Natural killer cell (primary cell): ENCODE data around the gene MYO9A. TPM values are rescaled to one million over a fixed set of nuclear protein-coding genes. Genes with fewer than 3 reads are reported as not detected.
"Not testable (repeated sequence)": the region's sequence is repeated elsewhere in the genome, so short reads cannot be mapped to it uniquely, and the experiment has no call there.

Experiments
- ATAC-seq, 3 donors: fragments of 150-1000 bp in 2 of 3; fragments of 200-7000 bp in 1 of 3; cut with Tn5 transposase; 1 replicate in 1 of 3; 2 replicates in 2 of 3; pipeline ENCODE4 v1.10.0; 2021; ENCODE audit warnings: mild to moderate bottlenecking in 2 of 3, moderate library complexity in 2 of 3
- DNase-seq, 2 donors: peaks; one replicate each; pipeline versions ENCODE4 v3.0.0 to v3.0.0-alpha.2; 2013 to 2021; ENCODE audit warnings: mixed read lengths in 1 of 2
- H3K27ac ChIP-seq: one replicate; pipeline ENCODE4 v1.5.1; 2013; ENCODE audit warnings: mild to moderate bottlenecking, low read length
- H3K27me3 ChIP-seq: one replicate; pipeline ENCODE4 v1.6.1; 2013; ENCODE audit warnings: low read length; ENCODE audit not compliant: control insufficient read depth, insufficient read depth
- H3K36me3 ChIP-seq: one replicate; pipeline ENCODE4 v1.6.1; 2013; ENCODE audit warnings: low read length; ENCODE audit not compliant: control insufficient read depth, insufficient read depth
- H3K4me1 ChIP-seq: one replicate; pipeline ENCODE4 v1.6.1; 2013; ENCODE audit warnings: low read length; ENCODE audit not compliant: control insufficient read depth, insufficient read depth
- H3K4me3 ChIP-seq: one replicate; pipeline ENCODE4 v1.5.1; 2013; ENCODE audit warnings: low read length
- H3K9me3 ChIP-seq: one replicate; pipeline ENCODE4 v1.6.1; 2013; ENCODE audit warnings: low read length; ENCODE audit not compliant: control insufficient read depth, insufficient read depth
- H3K27ac Mint-ChIP-seq, 2 donors: one replicate each; pipeline ENCODE4 v1.8.0; 2022; ENCODE audit warnings: mild to moderate bottlenecking in 2 of 2, mixed read lengths in 2 of 2, moderate library complexity in 1 of 2
- H3K27me3 Mint-ChIP-seq, 2 donors: one replicate each; pipeline ENCODE4 v1.8.0; 2022; ENCODE audit warnings: low read depth in 2 of 2, mixed read lengths in 2 of 2
- H3K36me3 Mint-ChIP-seq: one replicate; pipeline ENCODE4 v1.8.0; 2022; ENCODE audit warnings: mixed read lengths
- H3K4me1 Mint-ChIP-seq, 2 donors: one replicate each; pipeline ENCODE4 v1.8.0; 2022; ENCODE audit warnings: mixed read lengths in 2 of 2
- H3K4me3 Mint-ChIP-seq: one replicate; pipeline ENCODE4 v1.8.0; 2022; ENCODE audit warnings: mild to moderate bottlenecking, moderate library complexity, mixed read lengths
- H3K9me3 Mint-ChIP-seq, 2 donors: one replicate each; pipeline ENCODE4 v1.8.0; 2022; ENCODE audit warnings: mixed read lengths in 2 of 2
- CTCF ChIP-seq: fragments of 200-600 bp; IDR thresholded peaks from one replicate; pipeline ENCODE4 v1.8.0; 2022; ENCODE audit warnings: antibody characterized with exemption
- WGBS: methylation state at CpG from one replicate; pipeline ENCODE4 v1.1.7; 2013; ENCODE audit warnings: missing lambda C conversion rate; ENCODE audit not compliant: insufficient coverage; 5-methylcytosine and 5-hydroxymethylcytosine counted together
- intact Hi-C: fragments of 100-400 bp; cut with micrococcal nuclease; formaldehyde crosslinking; loops from one replicate; pipeline ENCODE4 v1.14.2; 2022
- total RNA-seq, 4 donors: library from RNA; stranded (reverse); fragments of 120-200 nt in 1 of 4; gene quantifications; one replicate each; pipeline versions ENCODE4 v1.2.3 to v1.2.4, GENCODE V29; 2013 to 2022

MYO9A gene
- total RNA-seq, 3 donors from 2014 or later (not counting 1 experiment from before 2014, with no cell fraction given), result 36.3 to 40.4 (median 37.3) TPM

- intact Hi-C loops, ATAC-seq, H3K4me1 ChIP-seq, H3K27me3 Mint-ChIP-seq, H3K36me3 ChIP-seq, H3K27me3 ChIP-seq, H3K27ac ChIP-seq, H3K9me3 Mint-ChIP-seq, DNase-seq, H3K27ac Mint-ChIP-seq, H3K36me3 Mint-ChIP-seq, H3K4me3 ChIP-seq, H3K4me3 Mint-ChIP-seq, H3K9me3 ChIP-seq: not testable (repeated sequence)
- H3K4me1 Mint-ChIP-seq, result peaks cover 15 to 24% of the 10 kb centered on the region in 2 donors
- 95% methylated on average over 5 of the region's 7 CpGs for WGBS
Observed at GRCh38 chr15:72053297-72053696, 64.7 kb downstream of the MYO9A start.

GRCh38 chr15:72050700-72051099, 67.2 kb downstream of the MYO9A start:
- no peak overlapping the region for H3K27ac Mint-ChIP-seq
- Histone ChIP-seq H3K4me1 (no peaks in the 10 kb centered on the region), H3K27ac (no peak overlapping the region), H3K4me3 (no peak overlapping the region), H3K36me3 (peaks cover 4% of the 10 kb centered on the region), H3K9me3 (no peaks in the 10 kb centered on the region), H3K27me3 (no peaks in the 10 kb centered on the region)
- H3K27me3 Mint-ChIP-seq, result no peaks in the 10 kb centered on the region
- TF ChIP-seq CTCF, result no peak
- no peak for DNase-seq
- peaks cover 8% of the 10 kb centered on the region for H3K36me3 Mint-ChIP-seq
- 96% methylated on average over 1 of the region's 1 CpG for WGBS
- intact Hi-C loops, result no loop called here
- H3K9me3 Mint-ChIP-seq, result no peaks in the 10 kb centered on the region
- no peak for ATAC-seq
- no peak overlapping the region for H3K4me3 Mint-ChIP-seq
- H3K4me1 Mint-ChIP-seq, result peaks cover 4 to 12% of the 10 kb centered on the region in 2 donors

- Mint-ChIP-seq H3K36me3 (peaks cover 8% of the 10 kb centered on the region), H3K27ac (no peak overlapping the region), H3K4me3 (no peak overlapping the region), H3K4me1 (peaks cover 0 to 4% of the 10 kb centered on the region in 2 donors), H3K9me3 (no peaks in the 10 kb centered on the region), H3K27me3 (no peaks in the 10 kb centered on the region)
- DNase-seq, result no peak
- ATAC-seq, result no peak
- Histone ChIP-seq H3K9me3 (no peaks in the 10 kb centered on the region), H3K36me3 (peaks cover 6% of the 10 kb centered on the region), H3K4me1 (no peaks in the 10 kb centered on the region), H3K27ac (no peak overlapping the region), H3K4me3 (no peak overlapping the region), H3K27me3 (no peaks in the 10 kb centered on the region)
- no peak for TF ChIP-seq CTCF
- intact Hi-C loops, result no loop called here
Observed at GRCh38 chr15:72047020-72047419, 70.9 kb downstream of the MYO9A start.

GRCh38 chr15:72044956-72045355, 73.0 kb downstream of the MYO9A start:
- Histone ChIP-seq H3K36me3 (peaks cover 6% of the 10 kb centered on the region), H3K27me3 (no peaks in the 10 kb centered on the region), H3K4me3 (no peak overlapping the region), H3K4me1 (no peaks in the 10 kb centered on the region), H3K27ac (no peak overlapping the region), H3K9me3 (no peaks in the 10 kb centered on the region)
- Mint-ChIP-seq H3K27me3 (no peaks in the 10 kb centered on the region), H3K9me3 (no peaks in the 10 kb centered on the region), H3K36me3 (peaks cover 8% of the 10 kb centered on the region), H3K27ac (no peak overlapping the region), H3K4me1 (peaks cover 0 to 4% of the 10 kb centered on the region in 2 donors), H3K4me3 (no peak overlapping the region)
- intact Hi-C loops, result no loop called here
- no peak for ATAC-seq
- TF ChIP-seq CTCF, result no peak
- no peak for DNase-seq
- 100% methylated on average over 2 of the region's 3 CpGs for WGBS
